ENCODE measurements around the gene JAM2.
"Not testable (repeated sequence)": the region's sequence is repeated elsewhere in the genome, so short reads cannot be mapped to it uniquely, and the experiment has no call there.

Gene JAM2

GRCh38 chr21:25676451-25676850, 37.4 kb downstream of the JAM2 start:
- TF ChIP-seq CTCF (IDR thresholded peaks at IDR 0.05; ENCODE audit: extremely low read depth, missing control alignments): no peak
- DNase-seq (ENCODE audit: low spot score): no peak

GRCh38 chr21:25682382-25682781, 43.3 kb downstream of the JAM2 start:
- DNase-seq (ENCODE audit: low spot score): no peak
- TF ChIP-seq CTCF (IDR thresholded peaks at IDR 0.05; ENCODE audit: extremely low read depth, missing control alignments): no peak

- DNase-seq (ENCODE audit: low spot score): no peak
- TF ChIP-seq CTCF (IDR thresholded peaks at IDR 0.05; ENCODE audit: extremely low read depth, missing control alignments): no peak
These were observed 48.7 kb downstream of the JAM2 start for GRCh38 chr21:25687787-25688186.

- TF ChIP-seq CTCF (IDR thresholded peaks at IDR 0.05; ENCODE audit: extremely low read depth, missing control alignments): no peak
These were observed 49.5 kb downstream of the JAM2 start for GRCh38 chr21:25688275-25689155.

GRCh38 chr21:25689226-25689625, 50.2 kb downstream of the JAM2 start:
- TF ChIP-seq CTCF (IDR thresholded peaks at IDR 0.05; ENCODE audit: extremely low read depth, missing control alignments): no peak

More at GRCh38 chr21:25688275-25689155, 49.5 kb downstream of the JAM2 start:
- no peak for DNase-seq (ENCODE audit: low spot score)

GRCh38 chr21:25691976-25692375, 52.9 kb downstream of the JAM2 start:
- no peak for TF ChIP-seq CTCF (IDR thresholded peaks at IDR 0.05; ENCODE audit: extremely low read depth, missing control alignments)
- DNase-seq (ENCODE audit: low spot score): no peak

More at GRCh38 chr21:25689226-25689625, 50.2 kb downstream of the JAM2 start:
- no peak for DNase-seq (ENCODE audit: low spot score)

- not testable (repeated sequence) for DNase-seq (ENCODE audit: low spot score)
These were observed 56.4 kb downstream of the JAM2 start for GRCh38 chr21:25695461-25695860.

GRCh38 chr21:25700741-25701140, 61.7 kb downstream of the JAM2 start:
- TF ChIP-seq CTCF (IDR thresholded peaks at IDR 0.05; ENCODE audit: extremely low read depth, missing control alignments): no peak
- no peak for DNase-seq (ENCODE audit: low spot score)
